ENCODE data around the gene SLC10A1. TPM values are rescaled to one million over a fixed set of nuclear protein-coding genes. Genes with fewer than 3 reads are reported as not detected.

Gene SLC10A1
- total RNA-seq, 2 donors from 2014 or later, result not detected

- Histone ChIP-seq H3K27ac (no peak overlapping the region), H3K4me1 (replicated peaks) (no peaks in the 10 kb centered on the region), H3K36me3 (no peaks in the 10 kb centered on the region), H3K27me3 (replicated peaks; ENCODE audit: insufficient read depth) (no peaks in the 10 kb centered on the region), H3K4me3 (no peak overlapping the region), H3K9me3 (no peaks in the 10 kb centered on the region)
- no peak for DNase-seq (ENCODE audit: low spot score)
- intact Hi-C loops (cut with DNase I), result no loop called here
- TF ChIP-seq CTCF (IDR thresholded peaks at IDR 0.05) (no peak), POLR2AphosphoS5 (IDR thresholded peaks at IDR 0.05) (no peak), POLR2A (IDR thresholded peaks at IDR 0.05) (no peak)
- 78% methylated on average over 6 of the region's 6 CpGs for WGBS
Measured at GRCh38 chr14:69763761-69764510, 33.1 kb downstream of the SLC10A1 start.

DNA sequence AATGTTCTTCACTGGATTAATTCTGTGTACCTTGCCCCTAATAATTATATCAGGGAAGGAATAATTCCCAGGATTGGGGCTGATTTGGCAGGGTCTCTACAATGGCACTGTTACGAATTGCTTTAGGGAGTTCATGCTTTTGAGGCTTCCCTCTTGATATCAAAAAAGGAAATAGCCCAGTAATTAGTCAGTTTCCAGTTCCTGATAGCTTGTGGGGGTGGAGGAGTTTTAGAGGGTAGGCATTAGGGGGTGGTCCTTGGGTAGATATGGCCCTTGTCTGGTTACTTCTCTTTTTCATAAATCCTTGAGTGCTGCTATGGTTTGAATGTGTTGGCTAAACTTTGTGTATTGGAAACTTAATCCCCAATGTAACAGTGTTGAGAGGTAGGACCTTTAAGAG, 36.2 kb downstream of the SLC10A1 start:
- TF ChIP-seq CTCF (IDR thresholded peaks at IDR 0.05) (no peak), POLR2AphosphoS5 (IDR thresholded peaks at IDR 0.05) (no peak), POLR2A (IDR thresholded peaks at IDR 0.05) (no peak)
- Histone ChIP-seq H3K36me3 (no peaks in the 10 kb centered on the region), H3K27ac (no peak overlapping the region), H3K9me3 (no peaks in the 10 kb centered on the region), H3K4me3 (no peak overlapping the region), H3K27me3 (replicated peaks; ENCODE audit: insufficient read depth) (no peaks in the 10 kb centered on the region), H3K4me1 (replicated peaks) (no peaks in the 10 kb centered on the region)
- DNase-seq (ENCODE audit: low spot score), result no peak
- WGBS, result 67% methylated on average over 1 of the region's 1 CpG
- intact Hi-C loops (cut with DNase I), result no loop called here

- Histone ChIP-seq H3K36me3 (no peaks in the 10 kb centered on the region), H3K9me3 (no peaks in the 10 kb centered on the region), H3K4me1 (replicated peaks) (no peaks in the 10 kb centered on the region), H3K4me3 (no peak overlapping the region), H3K27me3 (replicated peaks; ENCODE audit: insufficient read depth) (no peaks in the 10 kb centered on the region), H3K27ac (peak overlapping the region; percentile 69 to 85)
- no peak for TF ChIP-seq POLR2A (IDR thresholded peaks at IDR 0.05)
- no peak for TF ChIP-seq POLR2AphosphoS5 (IDR thresholded peaks at IDR 0.05)
- no peak for TF ChIP-seq CTCF (IDR thresholded peaks at IDR 0.05)
- intact Hi-C loops (cut with DNase I), result no loop called here
- no peak for DNase-seq (ENCODE audit: low spot score)
- WGBS, result 88% methylated on average over 3 of the region's 3 CpGs
Measured at GRCh38 chr14:69756298-69756697, 40.7 kb downstream of the SLC10A1 start.

GRCh38 chr14:69755784-69756183, 41.3 kb downstream of the SLC10A1 start:
- 52% methylated on average over 2 of the region's 2 CpGs for WGBS
- TF ChIP-seq POLR2A (IDR thresholded peaks at IDR 0.05), result no peak
- no peak for TF ChIP-seq CTCF (IDR thresholded peaks at IDR 0.05)
- TF ChIP-seq POLR2AphosphoS5 (IDR thresholded peaks at IDR 0.05), result peak; percentile 83
- Histone ChIP-seq H3K4me3 (no peak overlapping the region), H3K27ac (peak overlapping the region; percentile 69 to 85), H3K27me3 (replicated peaks; ENCODE audit: insufficient read depth) (no peaks in the 10 kb centered on the region), H3K36me3 (no peaks in the 10 kb centered on the region), H3K4me1 (replicated peaks) (no peaks in the 10 kb centered on the region), H3K9me3 (no peaks in the 10 kb centered on the region)
- DNase-seq (ENCODE audit: low spot score), result peak; percentile 62
- intact Hi-C loops (cut with DNase I), result no loop called here

DNA sequence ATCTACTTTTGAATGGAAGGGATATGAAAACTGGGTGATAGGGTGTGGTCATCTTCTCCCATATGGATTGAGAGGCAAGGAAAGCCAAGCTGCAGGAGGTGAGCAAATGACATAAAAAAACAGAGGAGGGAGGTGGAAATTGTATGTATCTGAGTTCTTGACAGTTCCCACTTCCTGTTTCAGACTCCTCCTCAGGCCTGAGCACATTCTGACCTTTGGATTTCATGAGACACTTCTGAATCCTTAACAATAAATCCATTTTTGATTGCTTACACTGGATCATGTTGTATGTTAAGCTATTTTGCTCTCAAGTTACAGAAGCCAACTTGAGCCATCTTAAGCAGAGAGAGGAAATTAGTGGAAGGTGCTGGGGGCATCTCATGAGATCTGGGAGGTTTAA, 41.7 kb downstream of the SLC10A1 start:
- H3K4me1 ChIP-seq (replicated peaks), result no peaks in the 10 kb centered on the region
- H3K4me3 ChIP-seq, result no peak overlapping the region
- no peak for DNase-seq (ENCODE audit: low spot score)
- TF ChIP-seq POLR2AphosphoS5 (IDR thresholded peaks at IDR 0.05), result no peak
- TF ChIP-seq POLR2A (IDR thresholded peaks at IDR 0.05), result no peak
- TF ChIP-seq CTCF (IDR thresholded peaks at IDR 0.05), result no peak
- H3K27me3 ChIP-seq (replicated peaks; ENCODE audit: insufficient read depth), result no peaks in the 10 kb centered on the region
- H3K27ac ChIP-seq, result peak overlapping the region; percentile 69 to 85
- intact Hi-C loops (cut with DNase I), result no loop called here
- H3K9me3 ChIP-seq, result no peaks in the 10 kb centered on the region
- H3K36me3 ChIP-seq, result no peaks in the 10 kb centered on the region

All from prostate gland (tissue), 2 donors.